ENCODE data around the gene TPMT.
"Not testable (repeated sequence)": the region's sequence is repeated elsewhere in the genome, so short reads cannot be mapped to it uniquely, and the experiment has no call there.

Gene TPMT

GRCh38 chr6:18155150-18155863, 430 bp upstream of the TPMT start, which contains the start of gene KDM1B:
Gene KDM1B, plus strand, starts transcription at chr6:18155422. Its CDS starts 4,474 bp downstream, at chr6:18159896.
- peak within 1 kb of the TSS; percentile 89 for H3K4me3 ChIP-seq (ENCODE audit: low read length)
- no peaks in the 10 kb centered on the region for H3K9me3 ChIP-seq (ENCODE audit: control insufficient read depth, low read depth, low read length)
- peaks cover 19% of the 10 kb centered on the region for H3K4me1 ChIP-seq (ENCODE audit: control insufficient read depth, low read depth, low read length)
- no peaks in the 10 kb centered on the region for H3K36me3 ChIP-seq (ENCODE audit: control insufficient read depth, low read depth, low read length)
- peak within 1 kb of the TSS; percentile 63 for H3K27ac ChIP-seq (ENCODE audit: low read length)
- H3K9ac ChIP-seq (ENCODE audit: low read length) = peak within 1 kb of the TSS; percentile 82
- H3K27me3 ChIP-seq (ENCODE audit: control insufficient read depth, insufficient read depth, low read length) = no peaks in the 10 kb centered on the region

- Histone ChIP-seq H3K9ac (ENCODE audit: low read length) (no peak overlapping the region), H3K4me3 (ENCODE audit: low read length) (peak overlapping the region; percentile 84), H3K9me3 (ENCODE audit: control insufficient read depth, low read depth, low read length) (no peaks in the 10 kb centered on the region), H3K27ac (ENCODE audit: low read length) (no peak overlapping the region), H3K36me3 (ENCODE audit: control insufficient read depth, low read depth, low read length) (peaks cover 3% of the 10 kb centered on the region), H3K27me3 (ENCODE audit: control insufficient read depth, insufficient read depth, low read length) (no peaks in the 10 kb centered on the region), H3K4me1 (ENCODE audit: control insufficient read depth, low read depth, low read length) (peaks cover 19% of the 10 kb centered on the region)
Observed at GRCh38 chr6:18153311-18153703, 1.6 kb downstream of the TPMT start.

DNA sequence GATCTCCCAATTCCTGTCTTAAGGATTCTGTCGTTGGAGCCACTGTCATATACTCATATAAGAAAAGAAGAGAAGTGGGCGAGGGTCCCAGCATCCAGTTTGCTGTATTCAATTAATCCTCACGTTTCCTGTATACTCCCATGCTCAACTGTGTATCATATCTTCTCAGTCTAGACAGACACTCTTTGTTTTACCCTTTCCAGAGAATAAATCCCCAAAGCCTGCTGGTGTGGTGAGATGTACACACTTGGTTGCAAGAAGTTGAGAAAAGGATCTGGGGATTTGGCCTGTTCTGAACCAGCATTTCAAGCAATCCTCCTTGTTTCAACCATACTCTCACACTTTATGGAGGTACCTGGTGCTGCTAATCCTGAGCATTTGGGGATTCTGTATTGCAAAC, 3.1 kb downstream of the TPMT start:
- Histone ChIP-seq H3K9me3 (ENCODE audit: control insufficient read depth, low read depth, low read length) (no peaks in the 10 kb centered on the region), H3K36me3 (ENCODE audit: control insufficient read depth, low read depth, low read length) (peaks cover 5% of the 10 kb centered on the region), H3K27ac (ENCODE audit: low read length) (no peak overlapping the region), H3K9ac (ENCODE audit: low read length) (no peak overlapping the region), H3K4me1 (ENCODE audit: control insufficient read depth, low read depth, low read length) (peaks cover 19% of the 10 kb centered on the region), H3K4me3 (ENCODE audit: low read length) (no peak overlapping the region), H3K27me3 (ENCODE audit: control insufficient read depth, insufficient read depth, low read length) (no peaks in the 10 kb centered on the region)

DNA sequence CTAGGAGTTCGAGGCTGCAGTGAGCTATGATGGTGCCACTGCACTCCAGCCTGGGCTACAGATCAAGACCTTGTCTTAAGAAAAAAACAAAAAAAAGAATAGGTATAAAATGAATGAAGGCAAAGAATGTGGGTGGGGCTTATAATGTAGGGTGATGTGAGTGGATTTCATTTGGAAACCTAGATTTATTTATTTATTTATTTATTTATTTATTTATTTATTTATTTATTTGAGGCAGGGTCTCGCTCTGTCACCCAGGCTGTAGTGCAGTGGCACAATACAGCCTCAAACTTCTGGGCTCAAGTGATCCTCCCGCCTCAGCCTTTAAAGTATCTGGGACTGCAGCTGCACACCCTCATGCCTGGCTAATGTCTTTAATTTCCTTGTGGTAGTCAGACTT, 3.5 kb downstream of the TPMT start:
- H3K27me3 ChIP-seq (ENCODE audit: control insufficient read depth, insufficient read depth, low read length); H3K36me3 ChIP-seq (ENCODE audit: control insufficient read depth, low read depth, low read length); H3K9ac ChIP-seq (ENCODE audit: low read length); H3K27ac ChIP-seq (ENCODE audit: low read length); H3K4me3 ChIP-seq (ENCODE audit: low read length); H3K9me3 ChIP-seq (ENCODE audit: control insufficient read depth, low read depth, low read length): not testable (repeated sequence)
- peaks cover 18% of the 10 kb centered on the region for H3K4me1 ChIP-seq (ENCODE audit: control insufficient read depth, low read depth, low read length)

DNA sequence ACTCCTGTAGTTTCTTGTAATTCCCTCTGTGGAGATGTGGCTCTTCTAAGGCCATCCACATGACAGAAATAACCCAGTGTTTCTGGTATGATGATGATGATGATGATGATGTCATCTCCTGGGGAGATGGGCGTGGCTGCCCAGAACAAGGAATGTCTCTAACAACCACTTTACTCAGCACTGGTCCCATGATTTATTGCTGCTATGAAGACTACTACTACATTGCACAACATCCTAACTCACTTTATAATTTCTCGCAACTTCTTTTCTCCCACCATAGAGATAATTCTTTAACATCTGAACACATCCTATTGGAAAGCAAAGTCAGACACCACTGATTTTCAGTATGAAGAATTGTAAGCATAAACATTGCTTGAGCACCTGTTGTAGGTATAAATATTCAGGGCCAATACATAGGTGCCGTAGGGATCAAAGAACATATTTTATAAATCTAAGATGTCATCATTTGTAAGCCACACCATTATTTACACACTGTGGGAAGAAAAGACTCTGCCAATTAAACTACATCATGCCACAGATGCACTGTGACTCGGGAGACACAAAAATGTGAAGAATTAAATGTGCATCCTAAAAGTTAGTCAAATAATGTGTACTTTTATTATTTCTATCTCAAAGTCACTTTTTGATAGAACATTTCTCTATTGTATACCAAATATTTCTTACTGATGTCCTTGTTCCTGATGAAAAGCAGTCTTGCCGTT, 6.4 kb downstream of the TPMT start:
- H3K27ac ChIP-seq (ENCODE audit: low read length) = no peak overlapping the region
- H3K36me3 ChIP-seq (ENCODE audit: control insufficient read depth, low read depth, low read length) = peaks cover 9% of the 10 kb centered on the region
- no peak overlapping the region for H3K4me3 ChIP-seq (ENCODE audit: low read length)
- H3K9me3 ChIP-seq (ENCODE audit: control insufficient read depth, low read depth, low read length) = no peaks in the 10 kb centered on the region
- peaks cover 8% of the 10 kb centered on the region for H3K4me1 ChIP-seq (ENCODE audit: control insufficient read depth, low read depth, low read length)
- no peaks in the 10 kb centered on the region for H3K27me3 ChIP-seq (ENCODE audit: control insufficient read depth, insufficient read depth, low read length)
- H3K9ac ChIP-seq (ENCODE audit: low read length) = no peak overlapping the region

DNA sequence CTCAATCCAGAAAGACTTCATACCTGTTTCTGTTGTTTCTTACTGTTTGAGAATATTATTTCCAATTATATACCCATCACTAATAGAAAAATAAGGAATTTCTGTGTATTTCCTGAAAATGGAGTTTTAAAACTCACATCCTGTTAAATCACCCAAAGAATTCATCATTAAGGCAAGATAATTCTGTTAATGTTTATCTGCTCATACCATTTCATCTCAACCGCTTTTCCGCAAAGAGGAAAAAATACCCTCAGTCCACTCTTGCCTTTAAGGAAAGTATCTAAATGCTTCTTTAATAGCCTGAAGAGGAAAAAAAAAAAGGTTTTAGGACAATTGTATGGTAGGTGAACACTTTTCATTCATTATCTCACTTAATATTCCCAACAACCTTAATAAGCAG, 7.3 kb downstream of the TPMT start:
- Histone ChIP-seq H3K27ac (ENCODE audit: low read length) (no peak overlapping the region), H3K36me3 (ENCODE audit: control insufficient read depth, low read depth, low read length) (peaks cover 9% of the 10 kb centered on the region)

GRCh38 chr6:18147160-18147559, 7.7 kb downstream of the TPMT start:
- Histone ChIP-seq H3K27me3 (ENCODE audit: control insufficient read depth, insufficient read depth, low read length) (no peaks in the 10 kb centered on the region), H3K4me1 (ENCODE audit: control insufficient read depth, low read depth, low read length) (no peaks in the 10 kb centered on the region), H3K9me3 (ENCODE audit: control insufficient read depth, low read depth, low read length) (no peaks in the 10 kb centered on the region), H3K9ac (ENCODE audit: low read length) (no peak overlapping the region), H3K4me3 (ENCODE audit: low read length) (no peak overlapping the region), H3K27ac (ENCODE audit: low read length) (no peak overlapping the region), H3K36me3 (ENCODE audit: control insufficient read depth, low read depth, low read length) (peaks cover 9% of the 10 kb centered on the region)

More for the DNA sequence above, 7.3 kb downstream of the TPMT start:
- Histone ChIP-seq H3K9ac (ENCODE audit: low read length) (no peak overlapping the region), H3K4me1 (ENCODE audit: control insufficient read depth, low read depth, low read length) (no peaks in the 10 kb centered on the region), H3K27me3 (ENCODE audit: control insufficient read depth, insufficient read depth, low read length) (no peaks in the 10 kb centered on the region), H3K9me3 (ENCODE audit: control insufficient read depth, low read depth, low read length) (no peaks in the 10 kb centered on the region), H3K4me3 (ENCODE audit: low read length) (no peak overlapping the region)

DNA sequence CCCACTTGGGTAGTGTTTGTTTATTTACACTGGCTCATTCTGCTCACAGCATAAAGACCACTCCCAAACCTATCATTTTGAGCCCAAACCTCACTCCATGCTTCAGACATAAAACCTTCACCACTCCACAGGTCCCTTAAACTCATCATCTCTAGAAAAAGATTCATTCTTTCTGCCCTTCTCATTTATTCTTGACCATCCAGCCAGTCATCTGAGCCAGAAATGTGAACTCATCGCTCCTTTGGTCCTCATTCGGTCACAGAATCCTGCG, 12.4 kb downstream of the TPMT start:
- Histone ChIP-seq H3K9me3 (ENCODE audit: control insufficient read depth, low read depth, low read length) (no peaks in the 10 kb centered on the region), H3K9ac (ENCODE audit: low read length) (no peak overlapping the region), H3K36me3 (ENCODE audit: control insufficient read depth, low read depth, low read length) (peaks cover 11% of the 10 kb centered on the region), H3K27ac (ENCODE audit: low read length) (no peak overlapping the region), H3K27me3 (ENCODE audit: control insufficient read depth, insufficient read depth, low read length) (no peaks in the 10 kb centered on the region), H3K4me1 (ENCODE audit: control insufficient read depth, low read depth, low read length) (no peaks in the 10 kb centered on the region), H3K4me3 (ENCODE audit: low read length) (no peak overlapping the region)

- Histone ChIP-seq H3K27ac (ENCODE audit: low read length) (no peak overlapping the region), H3K27me3 (ENCODE audit: control insufficient read depth, insufficient read depth, low read length) (no peaks in the 10 kb centered on the region), H3K9me3 (ENCODE audit: control insufficient read depth, low read depth, low read length) (no peaks in the 10 kb centered on the region), H3K36me3 (ENCODE audit: control insufficient read depth, low read depth, low read length) (peaks cover 11% of the 10 kb centered on the region), H3K4me3 (ENCODE audit: low read length) (no peak overlapping the region), H3K4me1 (ENCODE audit: control insufficient read depth, low read depth, low read length) (no peaks in the 10 kb centered on the region), H3K9ac (ENCODE audit: low read length) (no peak overlapping the region)
Observed at GRCh38 chr6:18141805-18142590, 12.9 kb downstream of the TPMT start.

DNA sequence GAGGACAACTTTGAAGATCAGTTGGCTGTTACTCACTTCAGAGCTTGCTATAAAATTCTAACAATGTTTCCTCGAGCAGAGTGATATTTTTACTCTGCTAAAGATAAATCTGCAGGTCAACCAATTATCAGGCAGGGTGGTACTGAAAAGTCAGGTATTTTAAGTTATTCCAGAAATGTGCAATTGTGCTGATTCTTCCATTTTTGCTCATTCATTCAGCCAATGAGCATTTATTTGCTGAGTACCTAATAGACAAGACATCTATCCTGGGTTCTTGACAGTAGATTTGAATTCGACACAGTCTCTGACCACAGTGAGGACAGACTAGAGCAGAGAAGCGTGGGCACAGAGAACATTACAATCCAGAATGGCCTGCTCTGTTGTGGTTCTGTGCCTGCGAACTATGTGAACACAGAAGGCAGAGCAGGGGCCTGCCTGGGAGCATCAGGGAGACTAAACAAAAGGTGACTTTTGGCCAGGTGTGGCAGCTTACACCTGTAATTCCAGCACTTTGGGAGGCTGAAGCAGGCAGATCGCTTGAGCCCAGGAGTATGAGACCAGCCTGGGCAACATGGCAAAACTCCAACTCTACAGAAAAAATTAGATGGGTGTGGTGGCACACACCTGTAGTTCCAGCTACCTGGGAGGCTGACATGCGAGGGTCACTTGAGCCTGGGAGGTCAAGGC, 14.8 kb downstream of the TPMT start:
- H3K4me1 ChIP-seq (ENCODE audit: control insufficient read depth, low read depth, low read length) = no peaks in the 10 kb centered on the region
- no peak overlapping the region for H3K9ac ChIP-seq (ENCODE audit: low read length)
- no peak overlapping the region for H3K27ac ChIP-seq (ENCODE audit: low read length)
- H3K9me3 ChIP-seq (ENCODE audit: control insufficient read depth, low read depth, low read length) = no peaks in the 10 kb centered on the region
- H3K27me3 ChIP-seq (ENCODE audit: control insufficient read depth, insufficient read depth, low read length) = no peaks in the 10 kb centered on the region
- peaks cover 7% of the 10 kb centered on the region for H3K36me3 ChIP-seq (ENCODE audit: control insufficient read depth, low read depth, low read length)
- H3K4me3 ChIP-seq (ENCODE audit: low read length) = no peak overlapping the region

- Histone ChIP-seq H3K27me3 (ENCODE audit: control insufficient read depth, insufficient read depth, low read length) (no peaks in the 10 kb centered on the region), H3K36me3 (ENCODE audit: control insufficient read depth, low read depth, low read length) (peaks cover 7% of the 10 kb centered on the region), H3K9me3 (ENCODE audit: control insufficient read depth, low read depth, low read length) (no peaks in the 10 kb centered on the region), H3K4me1 (ENCODE audit: control insufficient read depth, low read depth, low read length) (no peaks in the 10 kb centered on the region), H3K4me3 (ENCODE audit: low read length) (no peak overlapping the region), H3K9ac (ENCODE audit: low read length) (no peak overlapping the region), H3K27ac (ENCODE audit: low read length) (no peak overlapping the region)
Observed at GRCh38 chr6:18138906-18139305, 16.0 kb downstream of the TPMT start.

Measured in iPS-18a (cell line).